ENCODE data around the gene MBP. TPM values are rescaled to one million over a fixed set of nuclear protein-coding genes. Genes with fewer than 3 reads are reported as not detected.

The MBP gene
- total RNA-seq, 2 donors from 2014 or later, result 43.0 to 65.8 TPM

DNA sequence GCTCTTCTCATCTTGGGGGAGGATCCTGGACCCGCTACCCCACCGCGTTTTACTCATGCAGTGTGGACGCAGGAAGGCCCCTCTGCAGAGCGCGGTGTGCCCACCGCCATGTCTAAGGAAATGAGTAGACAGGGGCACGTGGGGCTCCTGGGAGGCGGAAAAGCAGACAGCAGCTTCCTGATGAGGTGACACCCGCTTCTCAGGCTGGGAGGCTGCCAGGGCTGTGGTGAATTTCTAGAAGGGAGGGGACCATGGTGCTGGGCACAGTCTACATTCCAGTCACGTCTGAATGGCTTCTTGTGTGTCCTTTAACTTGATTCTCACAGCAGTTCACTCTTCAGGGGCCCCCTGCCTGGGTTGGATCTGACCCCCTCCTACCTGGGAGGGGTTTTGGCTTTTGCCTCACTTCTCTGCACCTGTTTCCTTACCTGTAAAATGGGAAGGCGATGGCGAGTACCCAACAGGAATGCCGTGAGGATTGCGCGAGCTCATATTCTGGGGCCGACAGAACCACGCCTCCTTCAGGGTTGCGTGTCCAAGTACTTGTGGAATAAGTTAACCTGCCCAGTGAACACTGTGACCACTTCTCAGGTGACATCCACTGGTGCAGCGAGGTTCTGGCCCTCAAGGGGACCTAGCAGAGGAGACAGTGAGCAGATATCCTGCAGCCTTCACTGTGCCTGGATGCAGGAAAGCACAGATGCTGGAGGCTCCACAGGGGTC, 32.3 kb upstream of the MBP start:
- Histone ChIP-seq H3K36me3 (no peaks in the 10 kb centered on the region), H3K27ac (no peak overlapping the region), H3K9me3 (no peaks in the 10 kb centered on the region), H3K4me3 (no peak overlapping the region), H3K27me3 (no peaks in the 10 kb centered on the region), H3K9ac (ENCODE audit: low read depth in 2 of 2, low read length in 2 of 2) (no peak overlapping the region), H3K4me1 (no peaks in the 10 kb centered on the region)
- DNase-seq, result no peak
- no peak for TF ChIP-seq CTCF (IDR thresholded peaks at IDR 0.05)
- intact Hi-C loops (cut with DNase I), result no loop called here

GRCh38 chr18:77164026-77164425, 31.4 kb upstream of the MBP start:
- H3K9ac ChIP-seq (ENCODE audit: low read depth in 2 of 2, low read length in 2 of 2), result no peak overlapping the region
- no peaks in the 10 kb centered on the region for H3K4me1 ChIP-seq
- no peak for TF ChIP-seq CTCF (IDR thresholded peaks at IDR 0.05)
- no peaks in the 10 kb centered on the region for H3K27me3 ChIP-seq
- no peaks in the 10 kb centered on the region for H3K36me3 ChIP-seq
- intact Hi-C loops (cut with DNase I), result no loop called here
- no peaks in the 10 kb centered on the region for H3K9me3 ChIP-seq
- DNase-seq, result no peak
- no peak overlapping the region for H3K27ac ChIP-seq
- H3K4me3 ChIP-seq, result no peak overlapping the region

- TF ChIP-seq CTCF (IDR thresholded peaks at IDR 0.05), result no peak
- intact Hi-C loops (cut with DNase I), result no loop called here
- H3K27me3 ChIP-seq, result no peaks in the 10 kb centered on the region
- H3K4me3 ChIP-seq, result no peak overlapping the region
- no peak overlapping the region for H3K27ac ChIP-seq
- no peaks in the 10 kb centered on the region for H3K36me3 ChIP-seq
- DNase-seq, result no peak
- no peak overlapping the region for H3K9ac ChIP-seq (ENCODE audit: low read depth in 2 of 2, low read length in 2 of 2)
- no peaks in the 10 kb centered on the region for H3K9me3 ChIP-seq
- H3K4me1 ChIP-seq, result no peaks in the 10 kb centered on the region
Observed at GRCh38 chr18:77162580-77162979, 30.0 kb upstream of the MBP start.

DNA sequence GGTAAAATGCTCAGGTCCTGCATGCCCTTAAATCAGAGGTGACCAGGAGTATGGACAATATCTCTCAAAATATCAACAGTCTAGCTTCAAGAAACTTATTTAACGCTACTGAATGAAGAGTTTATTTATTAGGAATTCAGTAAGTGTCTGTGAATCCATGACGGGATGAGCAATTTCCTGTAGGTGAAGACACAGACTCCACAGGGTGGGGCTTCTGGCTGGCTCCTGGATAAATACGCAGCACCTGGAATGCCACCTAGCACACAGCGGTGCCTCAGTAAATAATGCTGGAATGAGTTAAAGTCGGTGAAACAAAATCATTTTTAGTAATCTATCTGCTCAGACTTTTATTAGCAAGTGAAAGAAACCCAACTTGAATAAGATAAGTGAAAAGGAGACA, 29.4 kb upstream of the MBP start:
- Histone ChIP-seq H3K27me3 (no peaks in the 10 kb centered on the region), H3K9ac (ENCODE audit: low read depth in 2 of 2, low read length in 2 of 2) (no peak overlapping the region), H3K27ac (no peak overlapping the region), H3K4me3 (no peak overlapping the region), H3K9me3 (no peaks in the 10 kb centered on the region), H3K36me3 (no peaks in the 10 kb centered on the region), H3K4me1 (no peaks in the 10 kb centered on the region)
- no peak for DNase-seq
- intact Hi-C loops (cut with DNase I), result no loop called here
- no peak for TF ChIP-seq CTCF (IDR thresholded peaks at IDR 0.05)

DNA sequence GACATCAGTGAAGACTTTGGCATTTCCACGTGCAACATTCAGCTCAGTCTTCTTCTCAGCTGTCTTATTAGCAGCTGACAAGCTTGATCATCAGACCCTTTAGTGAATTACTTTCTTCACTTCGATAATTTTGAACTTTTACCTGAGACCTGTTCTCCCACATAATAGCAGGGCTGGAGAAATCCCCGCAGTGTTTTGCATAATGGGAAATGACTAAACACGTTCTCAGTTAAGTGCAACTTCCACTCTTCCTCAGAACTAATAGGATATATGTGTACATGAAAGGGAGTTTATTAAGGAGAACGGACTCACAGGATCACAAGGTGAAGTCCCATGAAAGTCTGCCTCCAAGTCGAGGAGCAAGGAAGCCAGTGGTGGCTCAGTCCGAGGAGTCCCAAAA, 28.8 kb upstream of the MBP start:
- no peaks in the 10 kb centered on the region for H3K9me3 ChIP-seq
- DNase-seq, result no peak
- intact Hi-C loops (cut with DNase I), result no loop called here
- no peaks in the 10 kb centered on the region for H3K4me1 ChIP-seq
- TF ChIP-seq CTCF (IDR thresholded peaks at IDR 0.05), result no peak
- H3K4me3 ChIP-seq, result no peak overlapping the region
- H3K36me3 ChIP-seq, result no peaks in the 10 kb centered on the region
- no peak overlapping the region for H3K9ac ChIP-seq (ENCODE audit: low read depth in 2 of 2, low read length in 2 of 2)
- no peak overlapping the region for H3K27ac ChIP-seq
- H3K27me3 ChIP-seq, result no peaks in the 10 kb centered on the region
